NCI-H1694 treated with DMSO at 0.1 percent for 48 hours (cell line): ENCODE results near the gene CDV3.
"Not testable (repeated sequence)": the region's sequence is repeated elsewhere in the genome, so short reads cannot be mapped to it uniquely, and the experiment has no call there.

Experiments used
- DNase-seq: peaks from one replicate; lab custom pipeline; 2025; lab: John Stamatoyannopoulos, UW

The CDV3 gene, protein sequence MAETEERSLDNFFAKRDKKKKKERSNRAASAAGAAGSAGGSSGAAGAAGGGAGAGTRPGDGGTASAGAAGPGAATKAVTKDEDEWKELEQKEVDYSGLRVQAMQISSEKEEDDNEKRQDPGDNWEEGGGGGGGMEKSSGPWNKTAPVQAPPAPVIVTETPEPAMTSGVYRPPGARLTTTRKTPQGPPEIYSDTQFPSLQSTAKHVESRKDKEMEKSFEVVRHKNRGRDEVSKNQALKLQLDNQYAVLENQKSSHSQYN

GRCh38 chr3:133573629-133574194 is at the start of gene CDV3:
Gene CDV3 (plus strand): TSS chr3:133573686. CDS start chr3:133574045, 359 bp downstream.
- no peak for DNase-seq

DNA sequence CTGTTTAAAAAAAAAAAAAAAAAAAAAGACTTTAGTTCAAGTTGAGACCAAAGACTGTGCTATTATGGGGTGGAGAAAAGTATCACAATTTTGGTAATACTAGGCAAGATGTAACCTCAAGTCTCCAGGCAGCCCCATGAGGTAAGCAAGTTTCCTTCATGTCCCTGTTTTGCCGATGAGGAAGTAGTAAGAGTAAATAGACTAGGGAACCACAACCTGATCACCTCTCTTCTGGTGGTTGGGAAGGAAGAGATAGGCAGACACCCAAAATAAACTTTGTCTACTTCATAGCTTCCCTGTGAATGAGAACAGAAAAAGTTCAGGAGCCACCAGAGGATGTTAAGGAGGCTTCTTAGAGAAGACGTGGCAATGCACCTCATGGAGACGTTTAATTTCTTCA is 49.7 kb upstream of the CDV3 start:
- not testable (repeated sequence) for DNase-seq

GRCh38 chr3:133525435-133525834 is 48.1 kb upstream of the CDV3 start:
- DNase-seq, result no peak

GRCh38 chr3:133527081-133527715 is 46.3 kb upstream of the CDV3 start:
- peak; percentile 35 for DNase-seq

DNA sequence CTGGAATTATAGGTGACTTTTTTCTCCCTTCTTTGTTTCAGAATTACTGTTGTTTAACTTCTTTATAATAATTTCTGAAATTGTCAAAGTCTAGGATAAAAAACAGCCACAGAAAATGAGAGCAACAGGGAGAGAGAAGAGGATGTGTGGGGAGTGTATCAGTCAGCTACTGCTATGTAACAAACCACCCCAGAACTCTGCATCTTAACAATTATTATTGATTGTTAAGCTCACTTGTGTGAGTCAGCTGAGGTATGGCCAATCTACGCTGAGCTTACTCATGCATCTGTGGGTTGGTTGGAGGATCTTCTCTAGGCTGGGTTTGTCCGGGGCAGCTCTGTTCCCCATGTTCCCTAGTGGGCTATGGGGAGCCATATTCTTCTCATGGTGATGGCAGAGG is 43.7 kb upstream of the CDV3 start:
- DNase-seq, result no peak

DNA sequence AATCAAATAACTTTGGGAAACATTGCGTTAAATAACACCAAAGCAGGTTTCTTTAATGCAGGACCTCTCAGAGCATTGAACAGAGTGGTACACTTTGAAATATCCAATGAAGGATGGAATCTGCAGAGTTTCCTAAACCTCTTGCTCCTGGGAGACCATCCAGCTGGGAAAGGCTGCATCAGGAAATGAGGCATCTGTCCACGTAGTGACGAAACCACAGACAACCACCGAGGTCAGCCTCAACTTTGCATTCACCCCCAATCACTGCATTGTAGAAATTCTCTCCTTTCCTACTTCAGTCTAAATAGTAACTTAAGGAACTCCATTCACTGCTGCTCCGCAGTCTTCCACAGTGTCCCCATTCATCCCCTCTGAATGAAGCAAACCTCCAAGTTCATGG is 41.5 kb upstream of the CDV3 start:
- DNase-seq, result no peak

DNA sequence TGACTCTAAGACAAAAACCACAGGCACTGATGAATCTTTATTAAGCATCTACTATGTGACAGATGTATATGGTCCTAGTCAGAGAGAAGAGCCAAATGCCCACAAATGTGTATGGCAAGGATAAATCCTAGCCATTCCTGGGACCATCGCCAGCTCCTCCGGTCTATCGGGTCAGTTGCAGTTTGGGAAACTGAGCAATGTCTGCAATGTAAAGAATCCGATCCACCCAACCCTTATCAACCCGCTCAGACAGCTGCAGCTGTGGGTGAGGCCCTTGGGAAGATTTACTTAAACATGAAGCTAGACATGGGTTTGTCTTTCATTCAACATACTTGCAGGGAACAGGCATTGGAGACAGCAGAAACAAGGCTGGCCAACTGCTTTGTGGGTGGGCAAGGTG is 40.5 kb upstream of the CDV3 start:
- DNase-seq, result no peak

- no peak for DNase-seq
Measured at GRCh38 chr3:133535971-133536881, 37.3 kb upstream of the CDV3 start.

DNA sequence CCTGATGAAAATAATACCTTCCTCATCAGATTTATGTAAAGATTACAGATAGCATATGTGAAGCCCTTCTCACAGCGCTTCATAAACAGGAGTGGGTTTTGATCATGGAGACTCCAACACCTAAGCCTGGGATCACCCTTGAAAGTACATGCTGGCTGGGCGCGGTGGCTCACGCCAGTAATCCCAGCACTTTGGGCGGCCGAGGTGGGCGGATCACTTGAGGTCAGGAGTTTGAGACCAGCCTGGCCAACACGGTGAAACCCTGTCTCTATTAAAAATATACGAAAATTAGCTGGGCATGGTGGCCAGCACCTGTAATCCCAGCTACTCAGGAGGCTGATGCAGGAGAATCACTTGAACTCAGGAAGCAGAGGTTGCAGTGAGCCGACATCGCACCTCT is 36.4 kb upstream of the CDV3 start:
- not testable (repeated sequence) for DNase-seq

GRCh38 chr3:133538154-133538553 is 35.3 kb upstream of the CDV3 start:
- no peak for DNase-seq

GRCh38 chr3:133540896-133541674 is 32.4 kb upstream of the CDV3 start:
- no peak for DNase-seq

- no peak for DNase-seq
Measured at GRCh38 chr3:133542871-133543270, 30.6 kb upstream of the CDV3 start.

GRCh38 chr3:133544983-133545382 is 28.5 kb upstream of the CDV3 start:
- not testable (repeated sequence) for DNase-seq

DNA sequence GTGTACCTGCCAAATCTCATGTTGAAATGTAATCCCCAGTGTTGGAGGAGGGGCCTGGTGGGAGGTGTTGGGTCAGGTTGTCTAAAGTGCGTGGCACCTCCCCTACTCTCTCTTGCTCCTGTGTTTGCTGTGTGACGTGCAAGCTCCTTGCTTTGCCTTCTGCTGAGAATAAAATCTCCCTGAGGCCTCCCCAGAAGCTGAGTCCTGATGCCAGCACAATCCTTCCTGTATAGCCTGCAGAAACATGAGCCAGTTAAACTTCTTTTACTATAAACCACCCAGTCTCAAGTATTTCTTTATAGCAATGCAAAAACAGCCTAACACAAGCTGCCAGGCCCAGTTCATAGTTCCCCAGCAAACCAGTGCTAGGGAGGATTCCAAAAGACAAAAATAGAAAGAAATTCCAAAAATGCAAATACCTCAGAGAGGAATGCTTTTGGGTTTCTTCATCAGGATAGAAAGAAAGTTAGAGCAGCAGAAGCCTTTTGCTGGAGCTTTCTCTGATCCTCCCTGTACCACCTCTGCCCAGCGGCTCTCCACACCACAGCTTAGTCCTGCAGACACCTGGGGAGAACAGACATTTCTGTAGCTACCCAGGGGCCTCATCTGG is 25.9 kb upstream of the CDV3 start:
- no peak for DNase-seq

- DNase-seq, result no peak
Measured at GRCh38 chr3:133548090-133548489, 25.4 kb upstream of the CDV3 start.

- DNase-seq, result no peak
Measured at GRCh38 chr3:133549565-133549964, 23.9 kb upstream of the CDV3 start.

- not testable (repeated sequence) for DNase-seq
Measured at GRCh38 chr3:133551589-133551988, 21.9 kb upstream of the CDV3 start.

DNA sequence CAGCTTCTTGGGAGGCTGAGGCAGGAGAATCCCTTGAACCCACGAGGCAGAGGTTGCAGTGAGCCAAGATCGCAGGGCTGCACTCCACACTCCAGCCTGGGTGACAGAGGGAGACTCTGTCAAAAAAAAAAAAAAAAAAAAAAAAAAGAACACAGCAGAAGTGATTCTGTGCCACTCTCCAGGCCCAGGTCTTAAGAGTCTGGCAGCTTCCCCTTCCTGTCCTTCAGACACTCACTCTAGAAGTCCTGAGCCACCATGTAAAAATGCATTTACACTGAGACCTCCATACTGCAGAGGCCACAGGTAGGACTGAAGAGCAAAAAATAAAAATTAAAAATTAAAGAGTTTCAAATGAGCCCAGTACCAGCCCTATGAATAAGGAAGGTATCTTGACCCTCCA is 11.8 kb upstream of the CDV3 start:
- DNase-seq, result no peak

GRCh38 chr3:133562376-133562775 is 11.1 kb upstream of the CDV3 start:
- DNase-seq, result no peak

- DNase-seq, result no peak
Measured at GRCh38 chr3:133563186-133563591, 10.3 kb upstream of the CDV3 start.

GRCh38 chr3:133563816-133564215 is 9.7 kb upstream of the CDV3 start:
- DNase-seq, result no peak
